Endothelial cell of umbilical vein (primary cell): ENCODE data around the gene ELF4. TPM values are rescaled to one million over a fixed set of nuclear protein-coding genes. Genes with fewer than 3 reads are reported as not detected.

ENCODE experiments used
- BruUV-seq: library from RNA; stranded (reverse); fragments of 400-500 nt; replicated peaks from 2 replicates; lab custom pipeline; 2021; lab: Mats Ljungman, UMichigan
- CTCF ChIA-PET: fragments of 300-600, 350-600 bp; sonication (Branson Sonifier 250); formaldehyde crosslinking; loops from one replicate; lab custom pipeline; 2021; ENCODE audit warnings: antibody characterized with exemption, inconsistent platforms; lab: Charles Lee
- POLR2A ChIA-PET: fragments of 300-600, 350-600 bp; sonication (Branson Sonifier 250); formaldehyde crosslinking; loops from one replicate; lab custom pipeline; 2021; ENCODE audit warnings: antibody characterized with exemption, inconsistent platforms; lab: Charles Lee
- DNase-seq: peaks from one replicate; pipeline ENCODE4 v3.0.0-alpha.2; 2011; ENCODE audit warnings: low read depth, low spot score
- FAIRE-seq: peaks from 2 replicates; lab custom pipeline; 2011; peaks lifted over from hg19 to GRCh38; lab: Jason Lieb, UNC
- H2AFZ ChIP-seq: 2 replicates; pipeline ENCODE4 v1.6.0; 2012; ENCODE audit warnings: low read depth, low read length, control low read depth, inconsistent platforms
- H3K27ac ChIP-seq: 2 replicates; pipeline ENCODE4 v1.5.1; 2011; ENCODE audit warnings: low read depth, mild to moderate bottlenecking, control low read depth, low read length, moderate library complexity; ENCODE audit not compliant: insufficient read depth
- H3K27me3 ChIP-seq, 2 experiments: 2 replicates each; pipeline versions ENCODE4 v1.6.0 to v1.6.1; 2011; ENCODE audit warnings: low read length in 2 of 2, mixed read lengths in 1 of 2; ENCODE audit not compliant: control insufficient read depth in 2 of 2, insufficient read depth in 2 of 2
- H3K36me3 ChIP-seq, 2 experiments: 2 replicates in 1 of 2; 3 replicates in 1 of 2; pipeline ENCODE4 v1.5.1; 2011; ENCODE audit warnings: low read length in 2 of 2, mild to moderate bottlenecking in 1 of 2, moderate library complexity in 1 of 2; ENCODE audit not compliant: control insufficient read depth in 2 of 2, insufficient read depth in 2 of 2; ENCODE audit errors: extremely low read depth in 1 of 2
- H3K4me1 ChIP-seq: 3 replicates; pipeline ENCODE4 v1.5.1; 2011; ENCODE audit warnings: mild to moderate bottlenecking, low read length; ENCODE audit not compliant: control insufficient read depth, insufficient read depth; ENCODE audit errors: extremely low read depth
- H3K4me2 ChIP-seq: 2 replicates; pipeline ENCODE4 v1.6.1; 2011; ENCODE audit warnings: low read length, control low read depth, mixed read lengths; ENCODE audit not compliant: insufficient read depth
- H3K4me3 ChIP-seq, 3 experiments: fragments of 200-600 bp in 1 of 3; sonication (generic), shearing (Covaris generic) in 1 of 3; replicated peaks in 1 of 3; 2 replicates each; pipeline ENCODE4 v1.5.1; 2011 to 2016; ENCODE audit warnings: control low read depth in 3 of 3, low read length in 3 of 3, mild to moderate bottlenecking in 2 of 3, inconsistent platforms in 1 of 3, low read depth in 1 of 3, moderate library complexity in 1 of 3; ENCODE audit not compliant: insufficient read depth in 1 of 3
- H3K79me2 ChIP-seq: 2 replicates; pipeline ENCODE4 v1.6.0; 2012; ENCODE audit warnings: low read length, inconsistent platforms; ENCODE audit not compliant: control insufficient read depth, insufficient read depth
- H3K9ac ChIP-seq: replicated peaks from 2 replicates; pipeline ENCODE3; 2011; ENCODE audit warnings: low read length, control low read depth; ENCODE audit not compliant: insufficient read depth; ENCODE audit errors: extremely low read depth
- H3K9me1 ChIP-seq: replicated peaks from 3 replicates; pipeline ENCODE4 v1.6.0; 2011; ENCODE audit warnings: mild to moderate bottlenecking, low read length; ENCODE audit not compliant: control insufficient read depth, insufficient read depth; ENCODE audit errors: extremely low read depth
- H3K9me3 ChIP-seq: replicated peaks from 2 replicates; pipeline ENCODE4 v1.5.1; 2012; ENCODE audit warnings: low read length, inconsistent platforms; ENCODE audit not compliant: control insufficient read depth, insufficient read depth
- H4K20me1 ChIP-seq: replicated peaks from 2 replicates; pipeline ENCODE3; 2011; ENCODE audit warnings: mild to moderate bottlenecking, low read length; ENCODE audit not compliant: control insufficient read depth, insufficient read depth; ENCODE audit errors: extremely low read depth
- CTCF ChIP-seq, 2 donors: IDR thresholded peaks; 1 replicate in 1 of 2; 2 replicates in 1 of 2; pipeline ENCODE4 v1.5.1; 2011; ENCODE audit warnings: low read length in 2 of 2, mild to moderate bottlenecking in 2 of 2, moderate library complexity in 2 of 2, control low read depth in 1 of 2, inconsistent platforms in 1 of 2, low read depth in 1 of 2; ENCODE audit not compliant: insufficient read depth in 1 of 2; ENCODE audit errors: extremely low read depth in 1 of 2
- EZH2 ChIP-seq: IDR thresholded peaks from 2 replicates; pipeline ENCODE4 v1.6.1; 2012; ENCODE audit warnings: borderline replicate concordance, low read depth, mild to moderate bottlenecking, moderate library complexity, low read length, inconsistent platforms; ENCODE audit not compliant: severe bottlenecking
- FOS ChIP-seq: IDR thresholded peaks from 2 replicates; pipeline ENCODE4 v1.6.1; 2011; ENCODE audit warnings: mild to moderate bottlenecking, low read length, moderate library complexity, borderline replicate concordance; ENCODE audit not compliant: insufficient read depth
- JUN ChIP-seq: IDR thresholded peaks from 2 replicates; pipeline ENCODE4 v1.6.1; 2011; ENCODE audit warnings: borderline replicate concordance, low read depth; ENCODE audit not compliant: insufficient read length, insufficient read depth
- MAX ChIP-seq: IDR thresholded peaks from 2 replicates; pipeline ENCODE4 v1.6.1; 2011; ENCODE audit not compliant: insufficient read depth, insufficient read length
- MYC ChIP-seq: IDR thresholded peaks from one replicate; pipeline ENCODE4 v1.6.1; 2011; ENCODE audit warnings: mild to moderate bottlenecking, low read depth, low read length
- POLR2AphosphoS5 ChIP-seq: IDR thresholded peaks from 2 replicates; pipeline ENCODE4 v1.6.1; 2012; ENCODE audit warnings: low read depth, mild to moderate bottlenecking, control low read depth, low read length, moderate library complexity; ENCODE audit not compliant: insufficient read depth
- dilution Hi-C: fragments of 300-500 bp; cut with MboI; formaldehyde crosslinking; loops from one replicate; pipeline ENCODE4 v1.15.0; 2019; ENCODE audit warnings: low sequenced_read_pairs; ENCODE audit not compliant: extremely low pct_ligation_motif_present
- intact Hi-C: fragments of 100-400 bp; cut with micrococcal nuclease; formaldehyde crosslinking; loops from one replicate; pipeline ENCODE4 v1.10.0; 2022
- polyA plus RNA-seq, 4 experiments: library from polyadenylated mRNA; depleted of rRNA in 3 of 4; stranded (reverse) in 3 of 4; unstranded in 1 of 4; fragments of >200 nt; gene quantifications; 2 replicates each; pipeline versions ENCODE4 v1.2.1 to v1.2.3, GENCODE V29; 2011 to 2012; ENCODE audit warnings: missing spikeins in 1 of 4
- total RNA-seq: library from RNA; stranded (reverse); gene quantifications from 2 replicates; pipeline ENCODE4 v1.2.3, GENCODE V29; 2021

The ELF4 gene
- total and polyA plus RNA-seq, 2 donors (not counting 3 experiments of a cell fraction or from before 2014, with no cell fraction given) = 31.9 to 33.4 TPM

GRCh38 chrX:130025256-130025655 is 85.0 kb downstream of the ELF4 start:
- DNase-seq (no peak), FAIRE-seq (no peak)
- Histone ChIP-seq H3K36me3 (peaks cover 2 to 15% of the 10 kb centered on the region in 2 experiments), H3K4me1 (peaks cover 4% of the 10 kb centered on the region), H3K4me2 (no peak overlapping the region), H3K27me3 (no peaks in the 10 kb centered on the region), H3K9me1 (no peaks in the 10 kb centered on the region), H3K9me3 (no peaks in the 10 kb centered on the region), H3K27ac (no peak overlapping the region), H3K4me3 (no peak overlapping the region), H3K9ac (no peak overlapping the region), H3K79me2 (no peaks in the 10 kb centered on the region), H2AFZ (no peak overlapping the region), H4K20me1 (no peaks in the 10 kb centered on the region)
- TF ChIP-seq FOS (no peak), CTCF (IDR thresholded peaks at IDR 0.05; ENCODE audit: extremely low read depth in 1 of 2, insufficient read depth in 1 of 2, low read depth in 1 of 2, low read length in 2 of 2) (no peak), MAX (no peak), MYC (no peak), JUN (no peak), EZH2 (no peak), POLR2AphosphoS5 (no peak)
- dilution Hi-C loops (no loop called here), intact Hi-C loops (loop anchor here (10.0 kb wide), 1 partner anchor 270 kb away; no protein-coding TSS in a partner anchor)
- no TSS peak for BruUV-seq
- ChIA-PET POLR2A (no interaction called here), CTCF (interaction anchor here (1.5 to 5.3 kb wide), 2 partner anchors 15 to 98 kb away, joined by 3 to 78 read pairs; no protein-coding TSS in a partner anchor)
